HEK293 (cell line): ENCODE measurements around the gene SYNPO2.

ENCODE experiments used
- CTCF ChIA-PET: fragments of 350-600 bp; formaldehyde crosslinking; extraction: SDS; loops from one replicate; lab custom pipeline; 2021; ENCODE audit warnings: antibody characterized with exemption; lab: Yijun Ruan, JAX
- POLR2A ChIA-PET: fragments of 300-600 bp; formaldehyde crosslinking; extraction: SDS; loops from one replicate; lab custom pipeline; 2020; ENCODE audit warnings: antibody characterized with exemption, inconsistent platforms; lab: Yijun Ruan, JAX
- H3K27ac ChIP-seq: fragments of 200-500 bp; sonication (Bioruptor generic); 2 replicates; pipeline ENCODE4 v1.5.1; 2014; ENCODE audit warnings: low read depth, low read length, control low read depth, inconsistent platforms; ENCODE audit errors: extremely low read depth
- H3K36me3 ChIP-seq, 2 experiments: fragments of 200-500 bp in 1 of 2; sonication (Bioruptor generic) in 1 of 2; 1 replicate in 1 of 2; 2 replicates in 1 of 2; pipeline ENCODE4 v1.5.1; 2014 to 2017; ENCODE audit warnings: inconsistent platforms in 2 of 2, low read length in 2 of 2; ENCODE audit not compliant: control insufficient read depth in 2 of 2, insufficient read depth in 1 of 2
- H3K4me1 ChIP-seq: fragments of 200-500 bp; sonication (Bioruptor generic); 2 replicates; pipeline ENCODE4 v1.5.1; 2014; ENCODE audit warnings: mild to moderate bottlenecking, low read length, inconsistent platforms; ENCODE audit not compliant: control insufficient read depth, insufficient read depth
- H3K4me3 ChIP-seq: 2 replicates; pipeline ENCODE4 v1.5.1; 2011; ENCODE audit warnings: low read depth, mild to moderate bottlenecking, control low read depth, low read length, moderate library complexity
- H3K9me3 ChIP-seq: fragments of 200-500 bp; sonication (Bioruptor generic); 2 replicates; pipeline ENCODE4 v1.5.1; 2014; ENCODE audit warnings: low read depth, low read length, inconsistent platforms; ENCODE audit not compliant: control insufficient read depth, insufficient read depth
- BCL11A ChIP-seq: fragments of 450-650 bp; formaldehyde crosslinking; IDR thresholded peaks from 2 replicates; pipeline ENCODE4 v1.5.1; 2016; ENCODE audit warnings: low read depth, missing biosample characterization, missing genetic modification characterization
- GLI4 ChIP-seq: fragments of 450-650 bp; formaldehyde crosslinking; IDR thresholded peaks from 2 replicates; pipeline ENCODE4 v1.5.1; 2016; ENCODE audit warnings: missing biosample characterization, missing genetic modification characterization
- KLF16 ChIP-seq: fragments of 450-650 bp; formaldehyde crosslinking; IDR thresholded peaks from 2 replicates; pipeline ENCODE4 v1.5.1; 2017; ENCODE audit warnings: missing biosample characterization, missing genetic modification characterization
- MEIS1 ChIP-seq: sonication (generic); formaldehyde crosslinking; IDR thresholded peaks from 2 replicates; pipeline ENCODE4 v1.8.1; 2022; ENCODE audit warnings: missing genetic modification reagents, mild to moderate bottlenecking, borderline replicate concordance
- PRDM6 ChIP-seq: fragments of 450-650 bp; formaldehyde crosslinking; IDR thresholded peaks from 2 replicates; pipeline ENCODE4 v1.5.1; 2017; ENCODE audit warnings: missing biosample characterization, missing genetic modification characterization
- TSHZ1 ChIP-seq: fragments of 450-650 bp; formaldehyde crosslinking; IDR thresholded peaks from 2 replicates; pipeline ENCODE4 v1.5.1; 2016; ENCODE audit warnings: missing biosample characterization, missing genetic modification characterization, borderline replicate concordance
- ZBTB26 ChIP-seq: fragments of 450-650 bp; formaldehyde crosslinking; optimal IDR thresholded peaks from 2 replicates; pipeline ENCODE3; 2016; ENCODE audit warnings: missing biosample characterization, mild to moderate bottlenecking, missing genetic modification characterization
- ZBTB44 ChIP-seq: fragments of 450-650 bp; IDR thresholded peaks from 2 replicates; pipeline ENCODE4 v1.5.1; 2018; ENCODE audit warnings: missing biosample characterization, mild to moderate bottlenecking, missing genetic modification characterization
- ZBTB8A ChIP-seq: fragments of 450-650 bp; formaldehyde crosslinking; IDR thresholded peaks from 2 replicates; pipeline ENCODE4 v1.5.1; 2016; ENCODE audit warnings: missing biosample characterization, missing genetic modification characterization
- ZNF155 ChIP-seq: fragments of 450-650 bp; formaldehyde crosslinking; IDR thresholded peaks from 2 replicates; pipeline ENCODE4 v1.5.1; 2016; ENCODE audit warnings: missing biosample characterization, missing genetic modification characterization
- ZNF175 ChIP-seq: fragments of 450-650 bp; formaldehyde crosslinking; IDR thresholded peaks from 2 replicates; pipeline ENCODE4 v1.5.1; 2016; ENCODE audit warnings: missing biosample characterization, missing genetic modification characterization
- ZNF248 ChIP-seq: fragments of 450-650 bp; formaldehyde crosslinking; IDR thresholded peaks from 2 replicates; pipeline ENCODE4 v1.5.1; 2017; ENCODE audit warnings: missing biosample characterization, missing genetic modification characterization
- ZNF416 ChIP-seq: fragments of 450-650 bp; formaldehyde crosslinking; IDR thresholded peaks from 2 replicates; pipeline ENCODE4 v1.5.1; 2016; ENCODE audit warnings: missing biosample characterization, missing genetic modification characterization
- ZNF449 ChIP-seq: fragments of 450-650 bp; formaldehyde crosslinking; IDR thresholded peaks from 2 replicates; pipeline ENCODE4 v1.5.1; 2017; ENCODE audit warnings: missing biosample characterization, mild to moderate bottlenecking, missing genetic modification characterization, moderate library complexity
- ZNF488 ChIP-seq: fragments of 450-650 bp; formaldehyde crosslinking; IDR thresholded peaks from 2 replicates; pipeline ENCODE4 v1.5.1; 2016; ENCODE audit warnings: missing biosample characterization, missing genetic modification characterization
- ZNF521 ChIP-seq: fragments of 450-650 bp; formaldehyde crosslinking; IDR thresholded peaks from 2 replicates; pipeline ENCODE4 v1.5.1; 2017; ENCODE audit warnings: missing biosample characterization, mild to moderate bottlenecking, missing genetic modification characterization
- ZNF530 ChIP-seq: fragments of 450-650 bp; formaldehyde crosslinking; IDR thresholded peaks from 2 replicates; pipeline ENCODE4 v1.5.1; 2016; ENCODE audit warnings: low read depth, missing biosample characterization, missing genetic modification characterization
- ZNF561 ChIP-seq: fragments of 450-650 bp; IDR thresholded peaks from 2 replicates; pipeline ENCODE4 v1.5.1; 2018; ENCODE audit warnings: missing biosample characterization, missing genetic modification characterization, borderline replicate concordance
- ZNF621 ChIP-seq: fragments of 450-650 bp; formaldehyde crosslinking; IDR thresholded peaks from 2 replicates; pipeline ENCODE4 v1.5.1; 2017; ENCODE audit warnings: missing biosample characterization, missing genetic modification characterization
- ZNF664 ChIP-seq: fragments of 450-650 bp; formaldehyde crosslinking; IDR thresholded peaks from 2 replicates; pipeline ENCODE4 v1.5.1; 2016; ENCODE audit warnings: missing biosample characterization, missing genetic modification characterization
- ZNF692 ChIP-seq: fragments of 450-650 bp; formaldehyde crosslinking; IDR thresholded peaks from 2 replicates; pipeline ENCODE4 v1.5.1; 2016; ENCODE audit warnings: missing biosample characterization, missing genetic modification characterization
- ZNF830 ChIP-seq: fragments of 450-650 bp; IDR thresholded peaks from 2 replicates; pipeline ENCODE4 v1.5.0; 2018; ENCODE audit warnings: missing biosample characterization, missing genetic modification characterization, low read depth, mild to moderate bottlenecking, moderate library complexity
- ZSCAN4 ChIP-seq: fragments of 450-650 bp; formaldehyde crosslinking; IDR thresholded peaks from 2 replicates; pipeline ENCODE4 v1.5.1; 2017; ENCODE audit warnings: missing biosample characterization, missing genetic modification characterization

The SYNPO2 gene

GRCh38 chr4:119027811-119028210, 139.2 kb downstream of the SYNPO2 start (continued):
- TF ChIP-seq ZNF155 (tag by site-specific recombination) (no peak), ZSCAN4 (tag by site-specific recombination) (no peak), ZNF416 (tag by site-specific recombination) (no peak), ZNF830 (tag by site-specific recombination) (no peak), KLF16 (no peak), ZNF488 (tag by site-specific recombination) (no peak), ZNF692 (tag by site-specific recombination) (no peak), TSHZ1 (no peak), ZNF621 (tag by site-specific recombination) (no peak)

GRCh38 chr4:119028296-119028695, 139.6 kb downstream of the SYNPO2 start:
- peaks cover 4% of the 10 kb centered on the region for H3K4me1 ChIP-seq
- no peaks in the 10 kb centered on the region for H3K9me3 ChIP-seq
- ChIA-PET CTCF (interaction anchor here (0.7 kb wide), 1 partner anchor 45 kb away, joined by 3 read pairs; no protein-coding TSS in a partner anchor), POLR2A (no interaction called here)
- no peak overlapping the region for H3K27ac ChIP-seq
- no peak overlapping the region for H3K4me3 ChIP-seq
- H3K36me3 ChIP-seq, result no peaks in the 10 kb centered on the region
- TF ChIP-seq ZNF175 (no peak), ZNF530 (tag by site-specific recombination) (no peak), GLI4 (no peak), ZNF449 (tag by site-specific recombination) (no peak), ZNF248 (tag by site-specific recombination) (no peak), ZNF561 (no peak), ZBTB44 (tag by site-specific recombination) (no peak), ZBTB8A (no peak), ZNF488 (tag by site-specific recombination) (no peak), ZBTB26 (no peak), ZNF664 (tag by site-specific recombination) (no peak), ZNF521 (tag by site-specific recombination) (no peak), BCL11A (no peak), MEIS1 (CRISPR knock-in tag) (no peak), PRDM6 (tag by site-specific recombination) (no peak)
